ENCODE measurements around the gene CDH13.

The CDH13 gene

GRCh38 chr16:82626791-82627261 is at the start of gene CDH13:
Gene CDH13 (plus strand): TSS chr16:82626969.
- no peak for DNase-seq

- DNase-seq = no peak
These were observed 46.4 kb upstream of the CDH13 start for GRCh38 chr16:82580298-82580890.

GRCh38 chr16:82582975-82583374 is 43.8 kb upstream of the CDH13 start:
- DNase-seq = no peak

- DNase-seq = no peak
These were observed 43.3 kb upstream of the CDH13 start for GRCh38 chr16:82583422-82583821.

GRCh38 chr16:82584553-82585152 is 42.1 kb upstream of the CDH13 start:
- no peak for DNase-seq

GRCh38 chr16:82585675-82586074 is 41.1 kb upstream of the CDH13 start:
- DNase-seq = no peak

- DNase-seq = no peak
These were observed 40.6 kb upstream of the CDH13 start for GRCh38 chr16:82586130-82586529.

- no peak for DNase-seq
These were observed 39.5 kb upstream of the CDH13 start for GRCh38 chr16:82587289-82587688.

- no peak for DNase-seq
These were observed 37.4 kb upstream of the CDH13 start for GRCh38 chr16:82589407-82589806.

GRCh38 chr16:82594114-82594513 is 32.7 kb upstream of the CDH13 start:
- DNase-seq = no peak

GRCh38 chr16:82598771-82599170 is 28.0 kb upstream of the CDH13 start:
- no peak for DNase-seq

- DNase-seq = no peak
These were observed 24.7 kb upstream of the CDH13 start for GRCh38 chr16:82601989-82602640.

GRCh38 chr16:82603784-82604411 is 22.9 kb upstream of the CDH13 start:
- DNase-seq = no peak

- DNase-seq = no peak
These were observed 21.7 kb upstream of the CDH13 start for GRCh38 chr16:82605076-82605475.

GRCh38 chr16:82605863-82606620 is 20.7 kb upstream of the CDH13 start:
- no peak for DNase-seq

- no peak for DNase-seq
These were observed 17.6 kb upstream of the CDH13 start for GRCh38 chr16:82609140-82609539.

- no peak for DNase-seq
These were observed 14.5 kb upstream of the CDH13 start for GRCh38 chr16:82612263-82612662.

GRCh38 chr16:82616356-82616755 is 10.4 kb upstream of the CDH13 start:
- DNase-seq = no peak

- DNase-seq = no peak
These were observed 5.0 kb upstream of the CDH13 start for GRCh38 chr16:82621781-82622180.

- DNase-seq = no peak
These were observed 3.5 kb upstream of the CDH13 start for GRCh38 chr16:82623241-82623640.

- no peak for DNase-seq
These were observed 1.5 kb upstream of the CDH13 start for GRCh38 chr16:82625066-82625968.

GRCh38 chr16:82628088-82628423 is 1.3 kb downstream of the CDH13 start:
- no peak for DNase-seq
